Stomach (tissue), 9 donors: Measurements from ENCODE around the gene MACO1. TPM values are rescaled to one million over a fixed set of nuclear protein-coding genes. Genes with fewer than 3 reads are reported as not detected.

ENCODE experiments used
- DNase-seq, 2 donors: peaks; one replicate each; pipeline versions ENCODE4 v3.0.0 to v3.0.0-alpha.2; 2013 to 2019
- H3K27ac ChIP-seq, 5 donors: fragments of 200-600 bp in 4 of 5; sonication (generic) in 4 of 5; one replicate each; pipeline ENCODE4 v1.5.1; 2013 to 2019; ENCODE audit warnings: mild to moderate bottlenecking in 1 of 5, moderate library complexity in 1 of 5
- H3K27me3 ChIP-seq, 3 donors: fragments of 200-600 bp; sonication (generic); one replicate each; pipeline ENCODE4 v1.5.1; 2017 to 2019; ENCODE audit warnings: mixed run types in 1 of 3
- H3K36me3 ChIP-seq, 4 donors: fragments of 200-600 bp; sonication (generic); 1 replicate in 3 of 4; 2 replicates in 1 of 4; pipeline ENCODE4 v1.5.1; 2016 to 2019
- H3K4me1 ChIP-seq, 4 donors: fragments of 200-600 bp; sonication (generic); one replicate each; pipeline ENCODE4 v1.5.1; 2016 to 2019
- H3K4me3 ChIP-seq, 4 donors: fragments of 200-600 bp; sonication (generic) in 3 of 4; one replicate each; pipeline ENCODE4 v1.5.1; 2016 to 2019; ENCODE audit warnings: mild to moderate bottlenecking in 1 of 4
- H3K9me3 ChIP-seq, 4 donors: fragments of 200-600 bp; sonication (generic); one replicate each; pipeline ENCODE4 v1.5.1; 2016 to 2019
- CTCF ChIP-seq, 7 experiments: fragments of 450-650 bp in 4 of 7; fragments of 200-600 bp in 3 of 7; sonication (generic) in 3 of 7; IDR thresholded peaks; one replicate each; pipeline ENCODE4 v1.5.1; 2016 to 2019; ENCODE audit warnings: antibody characterized with exemption in 7 of 7, control low read depth in 2 of 7, mild to moderate bottlenecking in 1 of 7
- EP300 ChIP-seq: sonication (generic); formaldehyde crosslinking; IDR thresholded peaks from one replicate; pipeline ENCODE4 v1.6.1; 2017; ENCODE audit warnings: antibody characterized with exemption
- POLR2A ChIP-seq, 4 donors: fragments of 450-650 bp; IDR thresholded peaks; one replicate each; pipeline ENCODE4 v1.6.1; 2016; ENCODE audit warnings: antibody characterized with exemption in 4 of 4, control low read depth in 2 of 4, mild to moderate bottlenecking in 1 of 4, moderate library complexity in 1 of 4
- POLR2AphosphoS5 ChIP-seq, 3 donors: sonication (generic); formaldehyde crosslinking; IDR thresholded peaks; one replicate each; pipeline ENCODE4 v1.6.1; 2016; ENCODE audit warnings: antibody characterized with exemption in 3 of 3
- WGBS, 5 donors: extraction: QIAGEN DNeasy Blood & Tissue Kit in 3 of 5; methylation state at CpG; one replicate each; pipeline versions ENCODE4 v1.1.5 to v1.1.7; 2013 to 2018; 5-methylcytosine and 5-hydroxymethylcytosine counted together
- intact Hi-C: fragments of 100-400 bp; cut with DNase I; formaldehyde crosslinking; loops from one replicate; pipeline ENCODE4 v1.15.1; 2023; ENCODE audit warnings: low total_unique reads
- polyA plus RNA-seq, 3 donors: library from polyadenylated mRNA; stranded (reverse); fragments of 200-250 nt; gene quantifications; one replicate each; pipeline ENCODE4 v1.2.3, GENCODE V29; 2013
- total RNA-seq, 5 donors: library from RNA; depleted of rRNA; stranded (reverse); fragments of >200 nt; gene quantifications; one replicate each; pipeline versions ENCODE4 v1.1.0 to v1.2.3, GENCODE V29; 2014 to 2016
- donor health status: healthy with polysubstance abuse.
- donor health status: Bipolar disorder and iron deficiency.
- donor health status: healthy.

MACO1 gene
- total and polyA plus RNA-seq, 8 donors: 4.9 to 19.8 (median 11.3) TPM

GRCh38 chr1:25522031-25522655 lies 91.4 kb downstream of the MACO1 start:
- Histone ChIP-seq H3K9me3 (peaks cover 0 to 10% (median 4%) of the 10 kb centered on the region in 4 donors), H3K27me3 (no peaks in the 10 kb centered on the region), H3K27ac (no peak overlapping the region), H3K36me3 (no peaks in the 10 kb centered on the region), H3K4me1 (no peaks in the 10 kb centered on the region), H3K4me3 (no peak overlapping the region)
- intact Hi-C loops: no loop called here
- TF ChIP-seq EP300 (no peak), CTCF (IDR thresholded peaks at IDR 0.05) (no peak), POLR2A (IDR thresholded peaks at IDR 0.05) (no peak), POLR2AphosphoS5 (IDR thresholded peaks at IDR 0.05) (no peak)
- WGBS, 5 donors: 79 to 85% (median 81%) methylated on average over 3 to 5 of the region's 5 CpGs
- no peak for DNase-seq

- peak in 1 of 2 donors; percentile 62 for DNase-seq
These were observed 92.8 kb downstream of the MACO1 start for GRCh38 chr1:25523542-25523941.

GRCh38 chr1:25524568-25525360 lies 94.1 kb downstream of the MACO1 start:
- intact Hi-C loops: no loop called here
- H3K9me3 ChIP-seq: peaks cover 0 to 10% (median 4%) of the 10 kb centered on the region in 4 donors
- H3K27me3 ChIP-seq: no peaks in the 10 kb centered on the region
- no peaks in the 10 kb centered on the region for H3K36me3 ChIP-seq
- no peak for TF ChIP-seq POLR2AphosphoS5 (IDR thresholded peaks at IDR 0.05)
- no peak for TF ChIP-seq CTCF (IDR thresholded peaks at IDR 0.05)
- no peak for TF ChIP-seq POLR2A (IDR thresholded peaks at IDR 0.05)
- TF ChIP-seq EP300: no peak
- H3K27ac ChIP-seq: no peak overlapping the region
- no peaks in the 10 kb centered on the region for H3K4me1 ChIP-seq
- WGBS, 5 donors: 61 to 74% (median 67%) methylated on average over 15 of the region's 15 CpGs
- no peak for DNase-seq
- no peak overlapping the region for H3K4me3 ChIP-seq

More at GRCh38 chr1:25523542-25523941, 92.8 kb downstream of the MACO1 start:
- 58 to 81% (median 72%) methylated on average over 9 to 10 of the region's 10 CpGs for WGBS, 5 donors
- peaks cover 0 to 10% (median 4%) of the 10 kb centered on the region in 4 donors for H3K9me3 ChIP-seq
- no peak overlapping the region for H3K4me3 ChIP-seq
- intact Hi-C loops: no loop called here
- no peak for TF ChIP-seq EP300
- no peak for TF ChIP-seq POLR2A (IDR thresholded peaks at IDR 0.05)
- no peak for TF ChIP-seq POLR2AphosphoS5 (IDR thresholded peaks at IDR 0.05)
- TF ChIP-seq CTCF (IDR thresholded peaks at IDR 0.05): no peak
- no peaks in the 10 kb centered on the region for H3K4me1 ChIP-seq
- no peaks in the 10 kb centered on the region for H3K27me3 ChIP-seq
- H3K36me3 ChIP-seq: no peaks in the 10 kb centered on the region
- H3K27ac ChIP-seq: no peak overlapping the region

- peaks cover 0 to 10% (median 4%) of the 10 kb centered on the region in 4 donors for H3K9me3 ChIP-seq
- no peak for TF ChIP-seq POLR2A (IDR thresholded peaks at IDR 0.05)
- no peak for TF ChIP-seq EP300
- no peak for TF ChIP-seq CTCF (IDR thresholded peaks at IDR 0.05)
- no peak for TF ChIP-seq POLR2AphosphoS5 (IDR thresholded peaks at IDR 0.05)
These were observed 94.6 kb downstream of the MACO1 start for GRCh38 chr1:25525361-25525688.

More at GRCh38 chr1:25525361-25525688, 94.6 kb downstream of the MACO1 start:
- intact Hi-C loops: no loop called here
- Histone ChIP-seq H3K27me3 (no peaks in the 10 kb centered on the region), H3K36me3 (no peaks in the 10 kb centered on the region), H3K4me3 (no peak overlapping the region), H3K4me1 (no peaks in the 10 kb centered on the region), H3K27ac (no peak overlapping the region)
- no peak for DNase-seq
- 83 to 98% (median 91%) methylated on average over 4 of the region's 4 CpGs for WGBS, 5 donors
